OCI-LY7 (cell line): ENCODE data around the gene SUDS3.

Source experiments
- CTCF ChIP-seq: fragments of 200-600 bp; sonication (generic); conservative IDR thresholded peaks from 2 replicates; pipeline ENCODE4 v1.5.1; 2014; ENCODE audit warnings: mild to moderate bottlenecking, antibody characterized with exemption, low read length, moderate library complexity, mixed read lengths
- EZH2phosphoT487 ChIP-seq: fragments of 200-600 bp; sonication (generic); IDR thresholded peaks from 2 replicates; pipeline ENCODE4 v1.6.1; 2018; ENCODE audit warnings: low read depth, borderline replicate concordance, mild to moderate bottlenecking, mixed run types, antibody characterized with exemption, low read length, moderate library complexity, mixed read lengths

GRCh38 chr12:118463677-118464076 lies 87.3 kb downstream of the SUDS3 start:
- TF ChIP-seq CTCF (no peak), EZH2phosphoT487 (no peak)
